ENCODE data around the gene ZMYND15.

The ZMYND15 gene

GRCh38 chr17:4750606-4751005, 11.0 kb downstream of the ZMYND15 start:
- no peak for TF ChIP-seq CTCF (IDR thresholded peaks at IDR 0.05; ENCODE audit: low read depth, low read length, missing control alignments)
- in situ Hi-C loops (cut with HindIII; ENCODE audit: low sequenced_read_pairs) = no loop called here
- no peak overlapping the region for H3K4me3 ChIP-seq (ENCODE audit: low read depth, low read length)
- no peak for DNase-seq (ENCODE audit: low read depth)

GRCh38 chr17:4751932-4752331, 12.3 kb downstream of the ZMYND15 start:
- TF ChIP-seq CTCF (IDR thresholded peaks at IDR 0.05; ENCODE audit: low read depth, low read length, missing control alignments) = no peak
- no peak overlapping the region for H3K4me3 ChIP-seq (ENCODE audit: low read depth, low read length)
- in situ Hi-C loops (cut with HindIII; ENCODE audit: low sequenced_read_pairs) = no loop called here
- no peak for DNase-seq (ENCODE audit: low read depth)

- no peak for TF ChIP-seq CTCF (IDR thresholded peaks at IDR 0.05; ENCODE audit: low read depth, low read length, missing control alignments)
- in situ Hi-C loops (cut with HindIII; ENCODE audit: low sequenced_read_pairs) = no loop called here
- no peak for DNase-seq (ENCODE audit: low read depth)
- H3K4me3 ChIP-seq (ENCODE audit: low read depth, low read length) = no peak overlapping the region
Observed at GRCh38 chr17:4753392-4753791, 13.8 kb downstream of the ZMYND15 start.

- TF ChIP-seq CTCF (IDR thresholded peaks at IDR 0.05; ENCODE audit: low read depth, low read length, missing control alignments) = no peak
- no peak for DNase-seq (ENCODE audit: low read depth)
- in situ Hi-C loops (cut with HindIII; ENCODE audit: low sequenced_read_pairs) = no loop called here
- H3K4me3 ChIP-seq (ENCODE audit: low read depth, low read length) = no peak overlapping the region
Observed at GRCh38 chr17:4759776-4760236, 20.2 kb downstream of the ZMYND15 start.

- TF ChIP-seq CTCF (IDR thresholded peaks at IDR 0.05; ENCODE audit: low read depth, low read length, missing control alignments) = no peak
- DNase-seq (ENCODE audit: low read depth) = no peak
- no peak overlapping the region for H3K4me3 ChIP-seq (ENCODE audit: low read depth, low read length)
- in situ Hi-C loops (cut with HindIII; ENCODE audit: low sequenced_read_pairs) = no loop called here
Observed at GRCh38 chr17:4764595-4764994, 25.0 kb downstream of the ZMYND15 start.

- DNase-seq (ENCODE audit: low read depth) = no peak
- TF ChIP-seq CTCF (IDR thresholded peaks at IDR 0.05; ENCODE audit: low read depth, low read length, missing control alignments) = no peak
- H3K4me3 ChIP-seq (ENCODE audit: low read depth, low read length) = no peak overlapping the region
- in situ Hi-C loops (cut with HindIII; ENCODE audit: low sequenced_read_pairs) = no loop called here
Observed at GRCh38 chr17:4766201-4766600, 26.6 kb downstream of the ZMYND15 start.

- TF ChIP-seq CTCF (IDR thresholded peaks at IDR 0.05; ENCODE audit: low read depth, low read length, missing control alignments) = no peak
- in situ Hi-C loops (cut with HindIII; ENCODE audit: low sequenced_read_pairs) = no loop called here
- no peak overlapping the region for H3K4me3 ChIP-seq (ENCODE audit: low read depth, low read length)
- no peak for DNase-seq (ENCODE audit: low read depth)
Observed at GRCh38 chr17:4766723-4767122, 27.1 kb downstream of the ZMYND15 start.
